ENCODE measurements around the gene ZDHHC17. TPM values are rescaled to one million over a fixed set of nuclear protein-coding genes. Genes with fewer than 3 reads are reported as not detected.

The ZDHHC17 gene
- total RNA-seq, 1 donor: 42.0 TPM

DNA sequence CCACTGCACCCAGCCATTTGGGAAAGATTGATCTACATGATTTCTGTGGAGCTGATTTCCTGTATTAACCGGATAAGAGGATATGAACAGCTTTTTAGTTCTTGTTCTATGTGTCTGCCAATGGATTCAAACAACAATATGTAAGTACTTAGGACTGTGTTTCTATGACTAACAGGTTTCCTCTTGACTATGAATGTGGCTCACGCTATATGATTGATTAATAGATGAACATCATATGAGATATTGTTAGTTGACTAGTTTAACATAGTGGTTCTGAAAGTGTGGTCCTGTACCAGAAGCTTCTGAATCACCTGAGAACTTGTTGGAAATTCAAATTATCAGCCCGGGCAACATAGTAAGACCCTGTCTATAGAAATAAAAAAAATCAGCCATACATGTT lies 127.7 kb downstream of the ZDHHC17 start:
- no peaks in the 10 kb centered on the region for H3K79me2 ChIP-seq (ENCODE audit: insufficient read depth, low read length)
- DNase-seq (ENCODE audit: insufficient read length, low spot score, missing footprints): no peak
- no peaks in the 10 kb centered on the region for H3K9me3 ChIP-seq (ENCODE audit: low read depth, low read length)
- H2AFZ ChIP-seq (ENCODE audit: low read length): no peak overlapping the region
- H3K4me1 ChIP-seq (ENCODE audit: insufficient read depth, low read length): no peaks in the 10 kb centered on the region
- no peak overlapping the region for H3K4me3 ChIP-seq (ENCODE audit: insufficient read depth, low read length)
- H3K27ac ChIP-seq (ENCODE audit: low read depth, low read length): no peak overlapping the region
- H3K27me3 ChIP-seq (ENCODE audit: insufficient read depth, low read length): peaks cover 13% of the 10 kb centered on the region
- TF ChIP-seq, protein P1, sequence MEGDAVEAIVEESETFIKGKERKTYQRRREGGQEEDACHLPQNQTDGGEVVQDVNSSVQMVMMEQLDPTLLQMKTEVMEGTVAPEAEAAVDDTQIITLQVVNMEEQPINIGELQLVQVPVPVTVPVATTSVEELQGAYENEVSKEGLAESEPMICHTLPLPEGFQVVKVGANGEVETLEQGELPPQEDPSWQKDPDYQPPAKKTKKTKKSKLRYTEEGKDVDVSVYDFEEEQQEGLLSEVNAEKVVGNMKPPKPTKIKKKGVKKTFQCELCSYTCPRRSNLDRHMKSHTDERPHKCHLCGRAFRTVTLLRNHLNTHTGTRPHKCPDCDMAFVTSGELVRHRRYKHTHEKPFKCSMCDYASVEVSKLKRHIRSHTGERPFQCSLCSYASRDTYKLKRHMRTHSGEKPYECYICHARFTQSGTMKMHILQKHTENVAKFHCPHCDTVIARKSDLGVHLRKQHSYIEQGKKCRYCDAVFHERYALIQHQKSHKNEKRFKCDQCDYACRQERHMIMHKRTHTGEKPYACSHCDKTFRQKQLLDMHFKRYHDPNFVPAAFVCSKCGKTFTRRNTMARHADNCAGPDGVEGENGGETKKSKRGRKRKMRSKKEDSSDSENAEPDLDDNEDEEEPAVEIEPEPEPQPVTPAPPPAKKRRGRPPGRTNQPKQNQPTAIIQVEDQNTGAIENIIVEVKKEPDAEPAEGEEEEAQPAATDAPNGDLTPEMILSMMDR (IDR thresholded peaks at IDR 0.05; ENCODE audit: extremely low read depth, low read depth, low read length): no peak
- H3K4me2 ChIP-seq (ENCODE audit: insufficient read depth, low read length): no peak overlapping the region
- no peaks in the 10 kb centered on the region for H4K20me1 ChIP-seq (ENCODE audit: insufficient read depth, low read length)
- no peaks in the 10 kb centered on the region for H3K36me3 ChIP-seq (ENCODE audit: insufficient read depth, low read length)

GRCh38 chr12:76895796-76896195 lies 131.9 kb downstream of the ZDHHC17 start:
- no peak overlapping the region for H3K27ac ChIP-seq (ENCODE audit: low read depth, low read length)
- H3K36me3 ChIP-seq (ENCODE audit: insufficient read depth, low read length): no peaks in the 10 kb centered on the region
- no peaks in the 10 kb centered on the region for H3K9me3 ChIP-seq (ENCODE audit: low read depth, low read length)
- H2AFZ ChIP-seq (ENCODE audit: low read length): no peak overlapping the region
- H3K79me2 ChIP-seq (ENCODE audit: insufficient read depth, low read length): no peaks in the 10 kb centered on the region
- H3K4me2 ChIP-seq (ENCODE audit: insufficient read depth, low read length): no peak overlapping the region
- H4K20me1 ChIP-seq (ENCODE audit: insufficient read depth, low read length): no peaks in the 10 kb centered on the region
- peaks cover 8% of the 10 kb centered on the region for H3K27me3 ChIP-seq (ENCODE audit: insufficient read depth, low read length)
- no peak overlapping the region for H3K4me3 ChIP-seq (ENCODE audit: insufficient read depth, low read length)
- no peak for DNase-seq (ENCODE audit: insufficient read length, low spot score, missing footprints)
- TF ChIP-seq, protein P1 (IDR thresholded peaks at IDR 0.05; ENCODE audit: extremely low read depth, low read depth, low read length): no peak
- H3K4me1 ChIP-seq (ENCODE audit: insufficient read depth, low read length): no peaks in the 10 kb centered on the region

- H3K27ac ChIP-seq (ENCODE audit: low read depth, low read length): no peak overlapping the region
- no peaks in the 10 kb centered on the region for H3K4me1 ChIP-seq (ENCODE audit: insufficient read depth, low read length)
- TF ChIP-seq, protein P1 (IDR thresholded peaks at IDR 0.05; ENCODE audit: extremely low read depth, low read depth, low read length): no peak
- H3K79me2 ChIP-seq (ENCODE audit: insufficient read depth, low read length): no peaks in the 10 kb centered on the region
- DNase-seq (ENCODE audit: insufficient read length, low spot score, missing footprints): no peak
- H4K20me1 ChIP-seq (ENCODE audit: insufficient read depth, low read length): no peaks in the 10 kb centered on the region
- no peaks in the 10 kb centered on the region for H3K36me3 ChIP-seq (ENCODE audit: insufficient read depth, low read length)
- H3K4me2 ChIP-seq (ENCODE audit: insufficient read depth, low read length): no peak overlapping the region
- H3K27me3 ChIP-seq (ENCODE audit: insufficient read depth, low read length): peaks cover 8% of the 10 kb centered on the region
- H3K4me3 ChIP-seq (ENCODE audit: insufficient read depth, low read length): no peak overlapping the region
- H3K9me3 ChIP-seq (ENCODE audit: low read depth, low read length): no peaks in the 10 kb centered on the region
- H2AFZ ChIP-seq (ENCODE audit: low read length): no peak overlapping the region
Observed at GRCh38 chr12:76896274-76896673, 132.4 kb downstream of the ZDHHC17 start.

DNA sequence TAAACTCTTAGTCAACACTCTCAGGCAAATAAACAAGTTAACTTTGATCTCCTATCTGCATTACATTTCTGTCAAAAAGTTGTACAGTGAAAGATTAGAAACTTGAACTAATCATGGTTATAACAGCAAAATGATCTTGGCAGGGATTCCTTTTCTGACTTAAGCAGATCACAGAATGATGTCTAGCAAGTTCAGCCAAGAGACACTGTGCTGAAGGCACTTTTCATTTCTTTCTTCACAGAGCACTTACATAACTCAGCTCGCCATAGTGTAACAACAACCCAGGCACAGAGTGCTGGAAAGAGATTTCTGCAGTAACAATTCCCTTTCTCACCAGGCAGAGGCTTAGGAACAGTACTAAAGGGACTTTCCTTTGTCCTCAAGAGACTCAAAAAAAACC lies 134.5 kb downstream of the ZDHHC17 start:
- H4K20me1 ChIP-seq (ENCODE audit: insufficient read depth, low read length): no peaks in the 10 kb centered on the region
- H2AFZ ChIP-seq (ENCODE audit: low read length): no peak overlapping the region
- TF ChIP-seq, protein P1 (IDR thresholded peaks at IDR 0.05; ENCODE audit: extremely low read depth, low read depth, low read length): no peak
- no peak overlapping the region for H3K4me2 ChIP-seq (ENCODE audit: insufficient read depth, low read length)
- DNase-seq (ENCODE audit: insufficient read length, low spot score, missing footprints): no peak
- no peaks in the 10 kb centered on the region for H3K79me2 ChIP-seq (ENCODE audit: insufficient read depth, low read length)
- no peaks in the 10 kb centered on the region for H3K9me3 ChIP-seq (ENCODE audit: low read depth, low read length)
- no peaks in the 10 kb centered on the region for H3K4me1 ChIP-seq (ENCODE audit: insufficient read depth, low read length)
- H3K4me3 ChIP-seq (ENCODE audit: insufficient read depth, low read length): no peak overlapping the region
- H3K27ac ChIP-seq (ENCODE audit: low read depth, low read length): no peak overlapping the region
- H3K27me3 ChIP-seq (ENCODE audit: insufficient read depth, low read length): no peaks in the 10 kb centered on the region
- no peaks in the 10 kb centered on the region for H3K36me3 ChIP-seq (ENCODE audit: insufficient read depth, low read length)
